K562 (cell line): ENCODE measurements around the gene PRICKLE4. TPM values are rescaled to one million over a fixed set of nuclear protein-coding genes. Genes with fewer than 3 reads are reported as not detected.

Source experiments
- CBFB ChIP-seq: sonication (generic); formaldehyde crosslinking; IDR thresholded peaks from 2 replicates; pipeline ENCODE4 v1.4.0; 2020; ENCODE audit warnings: mild to moderate bottlenecking, missing genetic modification reagents
- CREB1 ChIP-seq, 2 experiments: sonication (generic) in 1 of 2; formaldehyde crosslinking in 1 of 2; IDR thresholded peaks; 2 replicates each; pipeline versions ENCODE4 v1.6.1 to v1.8.0; 2012 to 2022; ENCODE audit warnings: inconsistent platforms in 1 of 2, mild to moderate bottlenecking in 1 of 2, missing genetic modification reagents in 1 of 2, moderate library complexity in 1 of 2
- DIDO1 ChIP-seq: fragments of 450-650 bp; IDR thresholded peaks from 2 replicates; pipeline ENCODE4 v1.6.1; 2016; ENCODE audit warnings: low read depth, missing biosample characterization, missing genetic modification characterization
- HDGF ChIP-seq: fragments of 450-650 bp; IDR thresholded peaks from 2 replicates; pipeline ENCODE4 v1.6.1; 2016
- LCOR ChIP-seq: sonication (generic); formaldehyde crosslinking; IDR thresholded peaks from 2 replicates; pipeline ENCODE4 v1.8.0; 2022; ENCODE audit warnings: mild to moderate bottlenecking, missing genetic modification reagents
- MAFK ChIP-seq: IDR thresholded peaks from 2 replicates; pipeline ENCODE4 v1.6.1; 2011; ENCODE audit warnings: low read length, improper control_type of control experiment
- PHTF2 ChIP-seq: fragments of 250-450 bp; sonication (Bioruptor Pico); IDR thresholded peaks from 2 replicates; pipeline ENCODE4 v1.5.0; 2021; ENCODE audit warnings: mild to moderate bottlenecking
- SMAD2 ChIP-seq: fragments of 150-350 bp; IDR thresholded peaks from 2 replicates; pipeline ENCODE4 v1.6.1; 2014; ENCODE audit warnings: low read depth, mild to moderate bottlenecking, low read length
- ZBTB7A ChIP-seq: IDR thresholded peaks from 2 replicates; pipeline ENCODE4 v1.6.1; 2011; ENCODE audit warnings: low read depth, mild to moderate bottlenecking, low read length, moderate library complexity, borderline replicate concordance; ENCODE audit not compliant: control insufficient read depth
- ZNF140 ChIP-seq: fragments of 250-450 bp; sonication (Bioruptor Pico); IDR thresholded peaks from 2 replicates; pipeline ENCODE4 v1.8.0; 2021; ENCODE audit warnings: moderate library complexity, mild to moderate bottlenecking, inconsistent platforms
- polyA plus RNA-seq, 8 experiments: library from polyadenylated mRNA; depleted of rRNA in 4 of 8; stranded (reverse) in 5 of 8; unstranded in 3 of 8; fragments of >200 nt; fragmentation: Nextera tagmentation in 2 of 8; fragmentation: Illumina TruSeq in 1 of 8; extraction: Ambion mirVana in 2 of 8; extraction: Trizol in 1 of 8; gene quantifications; 2 replicates each; pipeline versions ENCODE4 v1.2.1 to v1.2.3, GENCODE V29; 2011 to 2014; ENCODE audit warnings: inconsistent platforms in 1 of 8, missing spikeins in 1 of 8
- total RNA-seq, 7 experiments: library from RNA; depleted of rRNA in 6 of 7; stranded (reverse); fragments of >200 nt in 6 of 7; fragmentation: Illumina TruSeq in 2 of 7; extraction: Trizol in 2 of 7; gene quantifications; 2 replicates each; pipeline versions ENCODE4 v1.2.1 to v1.2.3, GENCODE V29; 2011 to 2021; ENCODE audit warnings: low replicate concordance in 1 of 7
- TF ChIP-seq, protein P1 (sequence below), 2 experiments: fragments of 450-650 bp; formaldehyde crosslinking in 1 of 2; IDR thresholded peaks; 2 replicates each; pipeline versions ENCODE4 v1.4.0 to v1.6.1; 2014 to 2020; ENCODE audit warnings: mild to moderate bottlenecking in 2 of 2, borderline replicate concordance in 1 of 2, low read depth in 1 of 2
- TF ChIP-seq, protein P2 (sequence below): fragments of 200-800 bp; sonication (Bioruptor generic); IDR thresholded peaks from 2 replicates; pipeline ENCODE4 v1.6.1; 2017; ENCODE audit warnings: missing genetic modification characterization, missing compliant biosample characterization
- TF ChIP-seq, protein P3 (sequence below), 2 experiments: fragments of 150-350 bp in 1 of 2; IDR thresholded peaks; 2 replicates each; pipeline ENCODE4 v1.6.1; 2012 to 2016; ENCODE audit warnings: low read depth in 2 of 2, low read length in 2 of 2, mild to moderate bottlenecking in 1 of 2, moderate library complexity in 1 of 2

Gene PRICKLE4
- total and polyA plus RNA-seq, 9 of the 15 experiments (the other 6 are each of a cell fraction or from before 2014, with no cell fraction given), result 0.20 to 0.32 (median 0.27) TPM; not detected in 6

DNA sequence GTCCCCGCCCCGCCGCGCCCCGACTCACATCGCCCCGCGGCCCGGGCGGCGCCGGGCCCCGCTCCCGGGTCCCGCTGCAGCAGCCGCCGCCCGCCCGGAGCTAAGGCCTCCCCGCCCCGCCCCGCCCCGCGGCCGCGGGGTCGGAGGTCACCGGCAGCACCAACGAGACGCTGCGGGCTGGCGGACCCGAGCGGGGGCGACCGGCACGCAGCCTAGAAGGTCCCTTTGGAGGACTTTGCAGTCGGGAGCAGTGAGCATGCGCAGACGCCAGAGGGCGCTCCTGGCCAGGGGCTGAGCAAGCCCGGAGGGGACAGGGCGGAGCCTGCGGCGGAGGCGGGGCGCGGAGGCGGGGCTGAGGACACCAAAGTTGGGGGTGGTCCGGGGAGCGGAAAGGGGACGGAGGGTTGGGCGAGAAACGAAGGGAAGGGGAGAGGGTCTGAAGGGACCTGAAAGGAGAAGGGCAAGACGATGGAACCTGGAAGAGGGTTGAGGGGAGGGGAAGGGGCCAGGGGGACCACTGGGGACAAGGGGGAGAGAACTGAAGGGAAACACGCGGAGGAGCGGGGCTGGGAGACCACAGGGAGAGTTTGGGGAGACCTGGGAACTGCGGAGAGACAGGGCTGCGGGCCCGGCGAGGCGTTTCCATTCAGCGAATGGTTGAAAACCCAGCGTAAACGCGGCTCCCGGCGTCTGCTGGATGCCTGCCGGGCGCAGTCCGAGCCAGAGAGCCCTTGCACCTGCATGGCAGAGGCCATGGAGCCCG, 613 bp upstream of the PRICKLE4 start, which contains the start of gene FRS3 (continued):
- TF ChIP-seq, protein P1, sequence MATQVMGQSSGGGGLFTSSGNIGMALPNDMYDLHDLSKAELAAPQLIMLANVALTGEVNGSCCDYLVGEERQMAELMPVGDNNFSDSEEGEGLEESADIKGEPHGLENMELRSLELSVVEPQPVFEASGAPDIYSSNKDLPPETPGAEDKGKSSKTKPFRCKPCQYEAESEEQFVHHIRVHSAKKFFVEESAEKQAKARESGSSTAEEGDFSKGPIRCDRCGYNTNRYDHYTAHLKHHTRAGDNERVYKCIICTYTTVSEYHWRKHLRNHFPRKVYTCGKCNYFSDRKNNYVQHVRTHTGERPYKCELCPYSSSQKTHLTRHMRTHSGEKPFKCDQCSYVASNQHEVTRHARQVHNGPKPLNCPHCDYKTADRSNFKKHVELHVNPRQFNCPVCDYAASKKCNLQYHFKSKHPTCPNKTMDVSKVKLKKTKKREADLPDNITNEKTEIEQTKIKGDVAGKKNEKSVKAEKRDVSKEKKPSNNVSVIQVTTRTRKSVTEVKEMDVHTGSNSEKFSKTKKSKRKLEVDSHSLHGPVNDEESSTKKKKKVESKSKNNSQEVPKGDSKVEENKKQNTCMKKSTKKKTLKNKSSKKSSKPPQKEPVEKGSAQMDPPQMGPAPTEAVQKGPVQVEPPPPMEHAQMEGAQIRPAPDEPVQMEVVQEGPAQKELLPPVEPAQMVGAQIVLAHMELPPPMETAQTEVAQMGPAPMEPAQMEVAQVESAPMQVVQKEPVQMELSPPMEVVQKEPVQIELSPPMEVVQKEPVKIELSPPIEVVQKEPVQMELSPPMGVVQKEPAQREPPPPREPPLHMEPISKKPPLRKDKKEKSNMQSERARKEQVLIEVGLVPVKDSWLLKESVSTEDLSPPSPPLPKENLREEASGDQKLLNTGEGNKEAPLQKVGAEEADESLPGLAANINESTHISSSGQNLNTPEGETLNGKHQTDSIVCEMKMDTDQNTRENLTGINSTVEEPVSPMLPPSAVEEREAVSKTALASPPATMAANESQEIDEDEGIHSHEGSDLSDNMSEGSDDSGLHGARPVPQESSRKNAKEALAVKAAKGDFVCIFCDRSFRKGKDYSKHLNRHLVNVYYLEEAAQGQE (IDR thresholded peaks at IDR 0.05; ENCODE audit: borderline replicate concordance), result peak; percentile 93
- TF ChIP-seq, protein P1 (CRISPR knock-in tag; IDR thresholded peaks at IDR 0.05; ENCODE audit: low read depth), result no peak
- no peak for TF ChIP-seq PHTF2 (CRISPR knock-in tag)
- TF ChIP-seq ZBTB7A, result peak; percentile 90
- peak; percentile 65 for TF ChIP-seq CREB1 (IDR thresholded peaks at IDR 0.05)
- TF ChIP-seq CREB1 (CRISPR knock-in tag; IDR thresholded peaks at IDR 0.05), result peak; percentile 79
- TF ChIP-seq ZNF140, result no peak
- TF ChIP-seq DIDO1, result 0 out of 2 replicates have a peak, but pooled peaks have one; percentile 31
- TF ChIP-seq, protein P2, sequence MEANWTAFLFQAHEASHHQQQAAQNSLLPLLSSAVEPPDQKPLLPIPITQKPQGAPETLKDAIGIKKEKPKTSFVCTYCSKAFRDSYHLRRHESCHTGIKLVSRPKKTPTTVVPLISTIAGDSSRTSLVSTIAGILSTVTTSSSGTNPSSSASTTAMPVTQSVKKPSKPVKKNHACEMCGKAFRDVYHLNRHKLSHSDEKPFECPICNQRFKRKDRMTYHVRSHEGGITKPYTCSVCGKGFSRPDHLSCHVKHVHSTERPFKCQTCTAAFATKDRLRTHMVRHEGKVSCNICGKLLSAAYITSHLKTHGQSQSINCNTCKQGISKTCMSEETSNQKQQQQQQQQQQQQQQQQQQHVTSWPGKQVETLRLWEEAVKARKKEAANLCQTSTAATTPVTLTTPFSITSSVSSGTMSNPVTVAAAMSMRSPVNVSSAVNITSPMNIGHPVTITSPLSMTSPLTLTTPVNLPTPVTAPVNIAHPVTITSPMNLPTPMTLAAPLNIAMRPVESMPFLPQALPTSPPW, result peak; percentile 88
- peak; percentile 85; the same call in 1 of the 2 replicates for TF ChIP-seq HDGF
- no peak for TF ChIP-seq SMAD2
- TF ChIP-seq, protein P3, sequence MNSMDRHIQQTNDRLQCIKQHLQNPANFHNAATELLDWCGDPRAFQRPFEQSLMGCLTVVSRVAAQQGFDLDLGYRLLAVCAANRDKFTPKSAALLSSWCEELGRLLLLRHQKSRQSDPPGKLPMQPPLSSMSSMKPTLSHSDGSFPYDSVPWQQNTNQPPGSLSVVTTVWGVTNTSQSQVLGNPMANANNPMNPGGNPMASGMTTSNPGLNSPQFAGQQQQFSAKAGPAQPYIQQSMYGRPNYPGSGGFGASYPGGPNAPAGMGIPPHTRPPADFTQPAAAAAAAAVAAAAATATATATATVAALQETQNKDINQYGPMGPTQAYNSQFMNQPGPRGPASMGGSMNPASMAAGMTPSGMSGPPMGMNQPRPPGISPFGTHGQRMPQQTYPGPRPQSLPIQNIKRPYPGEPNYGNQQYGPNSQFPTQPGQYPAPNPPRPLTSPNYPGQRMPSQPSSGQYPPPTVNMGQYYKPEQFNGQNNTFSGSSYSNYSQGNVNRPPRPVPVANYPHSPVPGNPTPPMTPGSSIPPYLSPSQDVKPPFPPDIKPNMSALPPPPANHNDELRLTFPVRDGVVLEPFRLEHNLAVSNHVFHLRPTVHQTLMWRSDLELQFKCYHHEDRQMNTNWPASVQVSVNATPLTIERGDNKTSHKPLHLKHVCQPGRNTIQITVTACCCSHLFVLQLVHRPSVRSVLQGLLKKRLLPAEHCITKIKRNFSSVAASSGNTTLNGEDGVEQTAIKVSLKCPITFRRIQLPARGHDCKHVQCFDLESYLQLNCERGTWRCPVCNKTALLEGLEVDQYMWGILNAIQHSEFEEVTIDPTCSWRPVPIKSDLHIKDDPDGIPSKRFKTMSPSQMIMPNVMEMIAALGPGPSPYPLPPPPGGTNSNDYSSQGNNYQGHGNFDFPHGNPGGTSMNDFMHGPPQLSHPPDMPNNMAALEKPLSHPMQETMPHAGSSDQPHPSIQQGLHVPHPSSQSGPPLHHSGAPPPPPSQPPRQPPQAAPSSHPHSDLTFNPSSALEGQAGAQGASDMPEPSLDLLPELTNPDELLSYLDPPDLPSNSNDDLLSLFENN (IDR thresholded peaks at IDR 0.05; ENCODE audit: low read depth in 2 of 2, low read length in 2 of 2), result 0 out of 4 replicates have a peak, but pooled peaks of 1 of the 2 experiments have one; percentile 60
- TF ChIP-seq CBFB (CRISPR knock-in tag), result 0 out of 2 replicates have a peak, but pooled peaks have one; percentile 22
- peak; percentile 93 for TF ChIP-seq LCOR (CRISPR knock-in tag)
- TF ChIP-seq MAFK, result peak; percentile 39; the same call in 1 of the 2 replicates
